IMR-90 (cell line): ENCODE data around the gene UGT2B15. TPM values are rescaled to one million over a fixed set of nuclear protein-coding genes. Genes with fewer than 3 reads are reported as not detected.

Experiments used
- ATAC-seq: fragments of 200-7000 bp; cut with Tn5 transposase; 2 replicates; pipeline ENCODE4 v1.9.1; 2020; ENCODE audit warnings: low read depth, mild to moderate bottlenecking, moderate library complexity
- BruUV-seq: library from RNA; stranded (reverse); fragments of 400-500 nt; replicated peaks from 2 replicates; lab custom pipeline; 2021; lab: Mats Ljungman, UMichigan
- CTCF ChIA-PET: fragments of 300-600 bp; formaldehyde crosslinking; extraction: SDS; loops from one replicate; lab custom pipeline; 2021; ENCODE audit warnings: antibody characterized with exemption; lab: Yijun Ruan, JAX
- POLR2A ChIA-PET: fragments of 300-600 bp; sonication (Branson Sonifier 250); formaldehyde crosslinking; loops from one replicate; lab custom pipeline; 2022; ENCODE audit warnings: antibody characterized with exemption; ENCODE audit not compliant: unreplicated experiment; lab: Charles Lee
- DNase-seq: peaks from one replicate; pipeline ENCODE4 v3.0.0; 2013
- H2AFZ ChIP-seq: replicated peaks from 2 replicates; pipeline ENCODE3; 2013; ENCODE audit warnings: low read length, mild to moderate bottlenecking; ENCODE audit not compliant: poor library complexity
- H2AK5ac ChIP-seq: 2 replicates; pipeline ENCODE4 v1.6.1; 2013; ENCODE audit warnings: low read depth, low read length, inconsistent platforms
- H2AK9ac ChIP-seq: replicated peaks from 2 replicates; pipeline ENCODE3; 2013; ENCODE audit warnings: mild to moderate bottlenecking, low read depth, low read length, moderate library complexity; ENCODE audit not compliant: poor library complexity
- H2BK120ac ChIP-seq: 2 replicates; pipeline ENCODE4 v1.6.1; 2013; ENCODE audit warnings: low read depth, low read length, inconsistent platforms
- H2BK15ac ChIP-seq: 3 replicates; pipeline ENCODE4 v1.6.1; 2013; ENCODE audit warnings: low read depth, low read length, inconsistent platforms
- H2BK20ac ChIP-seq: 2 replicates; pipeline ENCODE4 v1.6.1; 2013; ENCODE audit warnings: low read depth, mild to moderate bottlenecking, inconsistent platforms, low read length, moderate library complexity
- H2BK5ac ChIP-seq: 2 replicates; pipeline ENCODE4 v1.6.1; 2013; ENCODE audit warnings: mild to moderate bottlenecking, low read depth, low read length, inconsistent platforms; ENCODE audit not compliant: poor library complexity, severe bottlenecking
- H3K14ac ChIP-seq: replicated peaks from 2 replicates; pipeline ENCODE4 v1.6.1; 2013; ENCODE audit warnings: low read depth, low read length, inconsistent platforms
- H3K18ac ChIP-seq: 2 replicates; pipeline ENCODE4 v1.6.1; 2013; ENCODE audit warnings: low read depth, low read length, control low read depth
- H3K23ac ChIP-seq: 2 replicates; pipeline ENCODE4 v1.6.1; 2013; ENCODE audit warnings: low read depth, low read length, inconsistent platforms
- H3K27ac ChIP-seq: 2 replicates; pipeline ENCODE4 v1.5.1; 2013; ENCODE audit warnings: mild to moderate bottlenecking, control low read depth, low read length; ENCODE audit not compliant: insufficient read depth
- H3K27me3 ChIP-seq: 2 replicates; pipeline ENCODE4 v1.6.1; 2013; ENCODE audit warnings: low read length; ENCODE audit not compliant: control insufficient read depth, insufficient read depth
- H3K36me3 ChIP-seq: 2 replicates; pipeline ENCODE4 v1.6.1; 2013; ENCODE audit warnings: low read length, mixed read lengths; ENCODE audit not compliant: control insufficient read depth, insufficient read depth
- H3K4ac ChIP-seq: 2 replicates; pipeline ENCODE4 v1.6.1; 2013; ENCODE audit warnings: low read depth, low read length, inconsistent platforms
- H3K4me1 ChIP-seq: 2 replicates; pipeline ENCODE4 v1.6.1; 2013; ENCODE audit warnings: low read length, mixed read lengths; ENCODE audit not compliant: control insufficient read depth, insufficient read depth
- H3K4me2 ChIP-seq: 2 replicates; pipeline ENCODE4 v1.6.1; 2013; ENCODE audit warnings: low read depth, mild to moderate bottlenecking, control low read depth, low read length, moderate library complexity
- H3K4me3 ChIP-seq: 2 replicates; pipeline ENCODE4 v1.5.1; 2013; ENCODE audit warnings: low read depth, mild to moderate bottlenecking, control low read depth, low read length, moderate library complexity; ENCODE audit not compliant: insufficient read depth
- H3K56ac ChIP-seq: 2 replicates; pipeline ENCODE4 v1.6.1; 2013; ENCODE audit warnings: low read length, inconsistent platforms; ENCODE audit not compliant: insufficient read depth; ENCODE audit errors: extremely low read depth
- H3K79me1 ChIP-seq, 2 experiments: 2 replicates each; pipeline ENCODE4 v1.6.1; 2013; ENCODE audit warnings: low read length in 2 of 2, inconsistent platforms in 1 of 2, low read depth in 1 of 2
- H3K9ac ChIP-seq: 2 replicates; pipeline ENCODE4 v1.6.1; 2013; ENCODE audit warnings: low read depth, low read length, control low read depth
- H3K9me1 ChIP-seq: 2 replicates; pipeline ENCODE4 v1.6.1; 2013; ENCODE audit warnings: low read length, inconsistent platforms; ENCODE audit not compliant: insufficient read depth
- H3K9me3 ChIP-seq: 2 replicates; pipeline ENCODE4 v1.6.1; 2013; ENCODE audit warnings: low read length; ENCODE audit not compliant: control insufficient read depth, insufficient read depth
- H4K20me1 ChIP-seq: 2 replicates; pipeline ENCODE4 v1.6.1; 2013; ENCODE audit warnings: low read length, inconsistent platforms; ENCODE audit not compliant: insufficient read depth
- H4K5ac ChIP-seq: 2 replicates; pipeline ENCODE4 v1.6.1; 2013; ENCODE audit warnings: mild to moderate bottlenecking, low read depth, low read length, control low read depth
- H4K8ac ChIP-seq, 2 experiments: 2 replicates each; pipeline ENCODE4 v1.6.1; 2013; ENCODE audit warnings: low read depth in 2 of 2, low read length in 2 of 2, control low read depth in 1 of 2, inconsistent platforms in 1 of 2
- H4K91ac ChIP-seq: 2 replicates; pipeline ENCODE4 v1.6.1; 2013; ENCODE audit warnings: low read depth, low read length, inconsistent platforms; ENCODE audit not compliant: insufficient read depth
- BHLHE40 ChIP-seq: fragments of 150-350 bp; IDR thresholded peaks from 2 replicates; pipeline ENCODE4 v1.6.1; 2016; ENCODE audit warnings: mild to moderate bottlenecking, low read depth, low read length
- CEBPB ChIP-seq: IDR thresholded peaks from 2 replicates; pipeline ENCODE4 v1.6.1; 2012; ENCODE audit warnings: low read depth, low read length, improper control_type of control experiment
- CHD1 ChIP-seq: IDR thresholded peaks from 2 replicates; pipeline ENCODE4 v1.6.1; 2012; ENCODE audit warnings: low read depth, low read length, improper control_type of control experiment
- CTCF ChIP-seq: conservative IDR thresholded peaks from 2 replicates; pipeline ENCODE4 v1.5.1; 2012; ENCODE audit warnings: mild to moderate bottlenecking, low read depth, low read length, improper control_type of control experiment
- ELK1 ChIP-seq: fragments of 150-350 bp; IDR thresholded peaks from 2 replicates; pipeline ENCODE4 v1.6.1; 2016; ENCODE audit warnings: low read depth, mild to moderate bottlenecking, low read length, moderate library complexity, borderline replicate concordance
- FOS ChIP-seq: fragments of 150-350 bp; IDR thresholded peaks from 2 replicates; pipeline ENCODE4 v1.6.1; 2016; ENCODE audit warnings: low read depth, low read length
- MAFK ChIP-seq: IDR thresholded peaks from 2 replicates; pipeline ENCODE4 v1.6.1; 2012; ENCODE audit warnings: low read depth, low read length, improper control_type of control experiment
- MAZ ChIP-seq: IDR thresholded peaks from 2 replicates; pipeline ENCODE4 v1.6.1; 2012; ENCODE audit warnings: low read depth, mild to moderate bottlenecking, low read length, improper control_type of control experiment, moderate library complexity, borderline replicate concordance
- MXI1 ChIP-seq: IDR thresholded peaks from 2 replicates; pipeline ENCODE4 v1.6.1; 2012; ENCODE audit warnings: low read depth, mild to moderate bottlenecking, low read length, moderate library complexity, borderline replicate concordance
- NFE2L2 ChIP-seq: fragments of 150-350 bp; IDR thresholded peaks from 2 replicates; pipeline ENCODE4 v1.6.1; 2016; ENCODE audit warnings: low read depth, mild to moderate bottlenecking, low read length
- POLR2A ChIP-seq: IDR thresholded peaks from 2 replicates; pipeline ENCODE4 v1.6.1; 2012; ENCODE audit warnings: mild to moderate bottlenecking, low read depth, low read length
- RAD21 ChIP-seq: IDR thresholded peaks from 2 replicates; pipeline ENCODE4 v1.6.1; 2012; ENCODE audit warnings: low read length, improper control_type of control experiment
- RCOR1 ChIP-seq: IDR thresholded peaks from 2 replicates; pipeline ENCODE4 v1.6.1; 2012; ENCODE audit warnings: mild to moderate bottlenecking, low read length, improper control_type of control experiment; ENCODE audit not compliant: insufficient replicate concordance
- RFX5 ChIP-seq: IDR thresholded peaks from 2 replicates; pipeline ENCODE4 v1.8.0; 2012; ENCODE audit warnings: low read depth, mild to moderate bottlenecking, low read length, moderate library complexity
- SMC3 ChIP-seq: fragments of 150-350 bp; IDR thresholded peaks from 2 replicates; pipeline ENCODE4 v1.6.1; 2016; ENCODE audit warnings: low read depth, mild to moderate bottlenecking, antibody characterized with exemption, low read length, moderate library complexity
- USF2 ChIP-seq: fragments of 150-350 bp; IDR thresholded peaks from 2 replicates; pipeline ENCODE4 v1.6.1; 2017; ENCODE audit warnings: mild to moderate bottlenecking, antibody characterized with exemption, low read length, low read depth
- WGBS, 2 experiments: methylation state at CpG; one replicate each; pipeline versions ENCODE4 v1.1.5 to v1.1.7; 2013; ENCODE audit warnings: missing lambda C conversion rate in 2 of 2; ENCODE audit not compliant: insufficient read length in 1 of 2; ENCODE audit errors: extremely low coverage in 2 of 2; 5-methylcytosine and 5-hydroxymethylcytosine counted together
- dilution Hi-C: fragments of 300-500 bp; cut with HindIII; formaldehyde crosslinking; loops from one replicate; pipeline ENCODE4 v1.14.3; 2018; ENCODE audit warnings: low sequenced_read_pairs; ENCODE audit not compliant: unreplicated experiment
- in situ Hi-C: fragments of 300-500 bp; cut with MboI; formaldehyde crosslinking; loops from 3 replicates; pipeline ENCODE4 v1.14.3; 2019; ENCODE audit warnings: low sequenced_read_pairs, inconsistent platforms, mixed read lengths
- intact Hi-C: fragments of 100-400 bp; cut with micrococcal nuclease; formaldehyde crosslinking; loops from 2 replicates; pipeline ENCODE4 v1.10.0; 2022
- polyA plus RNA-seq, 3 experiments: library from polyadenylated mRNA; depleted of rRNA; stranded (reverse); fragments of >200 nt; gene quantifications; 2 replicates each; pipeline ENCODE4 v1.2.3, GENCODE V29; 2012; ENCODE audit warnings: low replicate concordance in 1 of 3
- total RNA-seq: library from RNA; depleted of rRNA; stranded (reverse); fragments of >200 nt; gene quantifications from 2 replicates; pipeline ENCODE4 v1.2.3, GENCODE V29; 2012

UGT2B15 gene
- total and polyA plus RNA-seq, 2 of the 4 experiments (the other 2 are of a cell fraction), result not detected

- WGBS, 2 experiments, result no CpG with 5 or more reads among the region's 1 CpG
- Histone ChIP-seq H3K18ac (no peak overlapping the region), H3K9ac (no peak overlapping the region), H3K79me1 (no peaks in the 10 kb centered on the region), H2BK15ac (no peak overlapping the region), H3K4me3 (no peak overlapping the region), H3K4me2 (no peak overlapping the region), H2AK9ac (no peak overlapping the region), H3K9me3 (no peaks in the 10 kb centered on the region), H3K56ac (no peak overlapping the region), H4K8ac (no peak overlapping the region), H3K36me3 (no peaks in the 10 kb centered on the region), H4K91ac (no peak overlapping the region), H2BK120ac (no peak overlapping the region), H3K27ac (no peak overlapping the region), H2BK5ac (no peak overlapping the region), H2AK5ac (no peak overlapping the region), H3K23ac (no peak overlapping the region), H3K4me1 (no peaks in the 10 kb centered on the region), H3K4ac (no peak overlapping the region), H3K9me1 (no peaks in the 10 kb centered on the region), H2AFZ (no peak overlapping the region), H3K14ac (no peak overlapping the region), H4K5ac (no peak overlapping the region), H2BK20ac (no peak overlapping the region), H3K27me3 (no peaks in the 10 kb centered on the region), H4K20me1 (no peaks in the 10 kb centered on the region)
- BruUV-seq, result no TSS peak
- in situ Hi-C loops (no loop called here), dilution Hi-C loops (no loop called here), intact Hi-C loops (no loop called here)
- POLR2A ChIA-PET, result no interaction called here
- CTCF ChIA-PET, result no interaction called here
- DNase-seq (no peak), ATAC-seq (no peak)
- TF ChIP-seq CEBPB, result no peak
- TF ChIP-seq NFE2L2, result no peak
- TF ChIP-seq CTCF, result no peak
- TF ChIP-seq FOS, result no peak
- TF ChIP-seq RFX5, result no peak
- no peak for TF ChIP-seq USF2
- TF ChIP-seq RAD21, result no peak
- no peak for TF ChIP-seq RCOR1
- no peak for TF ChIP-seq POLR2A
- no peak for TF ChIP-seq MAFK
- no peak for TF ChIP-seq ELK1
- no peak for TF ChIP-seq MAZ
- no peak for TF ChIP-seq SMC3
- no peak for TF ChIP-seq CHD1
- TF ChIP-seq MXI1, result no peak
- no peak for TF ChIP-seq BHLHE40
Measured at GRCh38 chr4:68613752-68614151, 56.7 kb downstream of the UGT2B15 start.
